Measurements from ENCODE around the gene LRP2.
"Not testable (repeated sequence)": the region's sequence is repeated elsewhere in the genome, so short reads cannot be mapped to it uniquely, and the experiment has no call there.

Gene LRP2

DNA sequence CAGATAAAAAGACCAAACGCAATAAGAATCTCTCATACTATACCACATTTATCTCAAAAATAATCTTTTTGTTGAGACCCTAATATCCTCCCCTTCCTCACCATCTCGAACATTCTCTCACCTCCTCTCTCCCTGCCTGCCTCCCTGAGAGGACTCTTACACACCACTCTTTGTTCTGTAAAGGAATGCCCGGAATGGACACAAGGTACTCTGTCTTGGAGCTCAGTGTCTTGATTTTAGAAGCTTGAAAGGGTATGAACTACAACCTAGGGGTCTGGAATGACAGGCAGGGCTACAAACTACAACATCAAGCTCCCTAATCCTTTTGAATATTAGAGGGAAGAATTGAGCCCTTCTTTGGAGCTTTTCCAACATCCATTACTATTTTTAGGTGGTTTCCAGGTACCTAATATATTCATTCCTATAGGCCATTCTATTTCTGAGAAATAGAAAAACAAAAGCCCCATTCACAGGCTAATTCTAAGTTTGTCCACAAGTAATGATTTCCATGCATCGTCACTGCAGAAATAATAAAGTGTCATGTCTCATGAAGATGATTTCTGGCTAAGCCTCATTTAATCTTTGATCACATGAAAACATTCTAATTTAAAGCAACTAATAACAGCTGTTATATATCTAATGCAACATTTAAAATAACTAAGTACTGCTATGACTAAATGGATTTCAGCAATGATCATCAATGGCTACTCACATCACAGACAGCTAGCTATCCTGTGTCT, 60.6 kb downstream of the LRP2 start:
- no peak for DNase-seq (ENCODE audit: low spot score)

DNA sequence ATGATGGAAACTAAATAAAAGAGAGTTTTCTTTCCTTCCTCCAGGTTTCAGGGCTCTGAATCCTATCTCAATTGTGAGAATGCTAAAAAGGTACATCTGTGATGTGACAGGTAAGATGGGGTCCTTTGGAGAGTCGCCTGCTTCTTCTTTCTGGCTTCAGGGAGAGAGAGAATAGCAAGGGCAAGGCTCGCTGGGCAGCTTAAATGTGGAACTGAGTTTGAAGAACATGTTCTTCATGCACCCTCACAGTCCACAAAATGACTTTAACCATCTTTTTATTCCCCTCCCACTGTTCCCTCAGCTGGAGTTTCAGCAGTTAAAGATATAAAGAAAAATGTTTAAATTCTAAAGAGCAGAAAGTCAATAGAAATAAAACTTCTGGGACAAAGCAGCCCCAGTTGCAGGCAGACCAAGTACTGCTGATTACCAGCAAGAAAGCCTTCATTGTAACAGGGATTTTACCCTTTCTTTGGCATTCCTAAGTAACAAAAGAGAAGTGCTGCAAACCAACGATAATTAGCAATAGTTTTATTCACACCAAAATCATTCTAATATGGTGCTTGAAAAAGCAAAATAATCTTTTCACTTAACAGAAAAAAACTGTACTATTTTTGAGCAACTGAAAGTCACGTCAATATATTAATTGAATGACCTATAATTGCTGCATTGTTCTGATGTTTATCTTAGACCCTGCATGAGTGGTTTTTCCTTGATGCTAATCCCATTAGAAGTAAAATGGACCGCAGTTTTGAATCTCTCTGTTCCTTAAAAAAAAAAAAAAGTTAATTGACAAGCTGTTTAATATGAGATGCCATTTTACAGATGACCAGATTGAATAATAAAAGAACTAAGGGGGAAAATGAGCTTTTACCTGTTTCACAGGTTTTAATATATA, 61.5 kb downstream of the LRP2 start:
- DNase-seq (ENCODE audit: low spot score) = no peak

GRCh38 chr2:169298007-169298406, 64.3 kb downstream of the LRP2 start:
- DNase-seq (ENCODE audit: low spot score) = no peak

DNA sequence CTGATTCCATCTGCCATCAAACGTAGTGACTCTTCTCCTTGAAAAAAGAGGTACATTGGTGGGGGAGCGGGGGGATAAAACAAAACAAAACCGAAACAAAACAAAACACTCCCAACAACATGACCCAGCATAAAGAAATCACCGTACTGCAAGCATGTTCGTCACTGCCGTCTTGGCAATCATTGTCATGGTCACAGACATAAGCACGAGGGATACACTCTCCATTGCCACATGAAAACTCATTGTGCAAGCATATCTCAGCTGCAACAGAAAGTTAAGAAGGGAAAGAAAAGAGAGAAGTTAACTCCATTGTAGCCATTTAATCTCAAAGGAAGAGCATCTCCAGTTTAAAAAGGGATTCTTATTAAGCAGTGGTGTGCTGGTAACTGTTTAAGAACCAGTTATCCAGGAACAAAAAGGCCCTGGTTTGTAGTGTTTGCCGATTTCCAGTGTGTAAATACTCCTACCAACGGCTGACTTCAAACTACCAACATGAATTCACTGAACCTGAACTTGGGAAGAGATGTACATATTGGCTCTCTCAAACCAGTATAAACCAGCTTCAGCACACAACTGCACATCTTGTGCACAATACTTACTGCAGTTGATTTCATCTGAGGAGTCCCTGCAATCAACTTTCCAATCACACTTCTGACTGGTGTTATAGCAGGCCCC, 68.2 kb downstream of the LRP2 start:
- no peak for DNase-seq (ENCODE audit: low spot score)

GRCh38 chr2:169291517-169291916, 70.8 kb downstream of the LRP2 start:
- no peak for DNase-seq (ENCODE audit: low spot score)

GRCh38 chr2:169290433-169290832, 71.9 kb downstream of the LRP2 start:
- no peak for DNase-seq (ENCODE audit: low spot score)

DNA sequence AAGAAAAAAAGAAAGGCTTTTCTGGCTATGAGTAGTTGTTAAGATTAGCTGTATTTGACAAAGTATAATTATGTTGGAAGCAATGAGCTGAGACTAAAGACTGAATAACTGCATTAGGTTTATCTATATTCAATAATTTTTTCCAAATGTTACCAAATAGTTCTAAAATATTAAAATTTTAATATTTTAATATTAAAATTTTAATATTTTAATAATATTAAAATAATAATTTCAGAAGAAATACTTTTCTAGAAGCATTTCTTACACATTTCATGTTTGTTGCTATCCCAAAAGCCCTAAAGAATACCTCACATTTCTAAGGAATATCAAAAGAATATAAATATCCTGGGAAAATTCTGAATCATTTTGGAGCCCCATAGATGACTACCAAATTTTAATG, 74.7 kb downstream of the LRP2 start:
- no peak for DNase-seq (ENCODE audit: low spot score)

GRCh38 chr2:169286624-169287231, 75.6 kb downstream of the LRP2 start:
- DNase-seq (ENCODE audit: low spot score) = no peak

DNA sequence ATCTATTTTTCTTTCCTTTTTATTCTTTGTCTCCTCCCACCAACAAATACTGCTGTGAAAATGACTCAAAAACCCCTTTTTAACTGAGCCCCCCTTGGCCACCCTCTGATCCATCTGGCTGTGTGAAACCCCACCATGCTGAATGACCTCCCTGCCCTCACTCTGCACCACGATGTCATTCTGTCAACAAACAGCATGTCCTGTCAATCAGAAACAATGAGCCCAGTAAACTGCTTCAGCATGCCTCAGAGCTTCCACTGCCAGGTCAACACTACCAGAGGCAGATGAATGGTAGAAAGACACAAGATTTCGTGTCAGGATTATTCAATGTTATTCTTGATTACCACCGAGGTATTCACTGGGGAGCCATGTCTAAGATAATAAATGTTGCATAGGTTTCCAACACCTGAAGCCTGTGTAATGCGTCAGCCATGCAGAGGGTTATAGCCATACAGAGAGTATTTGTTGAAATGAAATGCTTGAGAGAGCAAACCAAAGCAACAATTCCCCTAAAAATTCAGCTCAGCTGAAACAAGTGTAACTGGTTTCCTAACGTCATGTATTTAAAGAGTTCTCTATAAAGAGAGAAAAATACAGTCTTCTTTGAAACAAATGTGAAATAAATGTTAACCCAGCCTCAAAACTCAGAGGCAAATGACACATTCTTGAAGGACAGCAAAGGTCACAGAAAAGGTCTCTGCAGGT, 76.7 kb downstream of the LRP2 start:
- DNase-seq (ENCODE audit: low spot score) = no peak

DNA sequence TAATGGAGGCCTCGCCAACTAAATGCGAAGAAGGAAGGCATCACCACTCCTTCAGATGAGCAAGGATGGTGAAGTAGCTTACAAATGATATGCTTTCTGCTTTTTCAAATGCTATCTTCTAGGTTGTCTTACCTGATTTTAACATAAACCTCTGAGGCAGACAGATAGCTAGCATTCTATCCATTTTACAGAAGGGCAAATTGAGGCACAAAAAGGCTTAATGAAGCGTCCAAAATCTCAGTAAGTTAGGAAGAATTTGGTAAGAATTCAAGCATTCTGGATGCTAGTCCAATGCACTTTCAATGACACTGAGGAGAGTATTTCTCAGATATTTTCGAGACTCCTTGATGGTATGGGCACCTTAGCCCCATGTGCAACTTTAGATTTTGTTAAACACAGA, 81.8 kb downstream of the LRP2 start:
- no peak for DNase-seq (ENCODE audit: low spot score)

GRCh38 chr2:169275696-169276444, 86.5 kb downstream of the LRP2 start:
- no peak for DNase-seq (ENCODE audit: low spot score)

- no peak for DNase-seq (ENCODE audit: low spot score)
Measured at GRCh38 chr2:169272010-169272409, 90.3 kb downstream of the LRP2 start.

- DNase-seq (ENCODE audit: low spot score) = not testable (repeated sequence)
Measured at GRCh38 chr2:169270574-169270973, 91.8 kb downstream of the LRP2 start.

DNA sequence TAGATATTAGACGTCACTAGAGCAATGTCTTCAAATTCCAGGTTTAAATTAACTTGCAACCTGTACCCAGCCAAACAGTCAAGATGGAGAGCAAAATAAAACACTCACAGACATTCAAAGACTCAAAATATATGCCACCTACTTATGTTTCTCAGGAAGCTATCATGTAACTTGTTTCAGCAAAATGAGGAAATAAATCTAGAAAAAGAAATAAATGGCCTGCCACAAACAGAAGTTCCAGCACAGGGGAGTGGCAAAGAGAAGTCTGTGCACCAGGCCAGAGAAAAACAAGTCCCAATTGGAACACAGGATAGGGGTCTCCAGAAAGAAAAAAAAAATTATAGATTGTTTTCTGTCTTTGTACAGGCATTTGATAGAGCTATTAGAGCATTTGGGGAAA, 96.7 kb downstream of the LRP2 start:
- DNase-seq (ENCODE audit: low spot score) = no peak

- DNase-seq (ENCODE audit: low spot score) = no peak
Measured at GRCh38 chr2:169260846-169261642, 101.3 kb downstream of the LRP2 start.

DNA sequence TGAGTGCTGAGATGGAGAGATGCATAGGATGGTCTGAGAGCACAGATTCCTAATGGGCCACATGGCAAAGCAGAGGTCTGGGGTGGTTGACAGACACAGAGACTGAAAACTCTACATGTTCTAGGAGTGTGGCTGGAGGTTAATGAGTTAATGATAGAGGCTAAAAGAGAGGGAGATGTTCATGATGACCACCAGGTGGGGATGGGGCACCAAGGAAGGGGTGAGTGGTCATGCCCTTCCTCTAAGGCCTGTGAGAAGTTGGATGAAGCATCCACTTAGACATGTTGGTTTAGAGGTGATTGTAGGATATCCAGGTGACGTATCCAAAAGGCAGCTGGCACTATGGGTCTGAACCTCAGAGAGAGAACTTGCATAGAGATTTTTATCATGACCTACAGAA, 102.1 kb downstream of the LRP2 start:
- DNase-seq (ENCODE audit: low spot score) = no peak

DNA sequence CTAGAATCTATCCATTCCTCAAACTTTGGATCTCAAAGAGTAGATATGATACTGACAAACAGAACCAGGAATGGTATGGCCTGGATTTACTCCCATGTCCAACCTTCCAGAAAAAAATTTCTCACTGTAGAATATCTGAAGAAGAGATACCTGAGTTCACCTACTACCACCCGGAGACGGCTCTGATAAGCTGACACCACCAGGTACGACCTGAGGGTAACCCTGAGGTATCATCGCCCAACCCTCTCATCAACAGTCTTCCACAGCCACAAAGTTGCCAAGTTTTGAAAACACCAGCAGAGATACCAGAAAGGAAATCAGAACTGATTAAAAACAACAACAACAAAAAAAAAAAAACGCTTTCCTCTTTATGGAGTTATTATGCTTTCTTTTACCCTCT, 102.9 kb downstream of the LRP2 start:
- no peak for DNase-seq (ENCODE audit: low spot score)

DNA sequence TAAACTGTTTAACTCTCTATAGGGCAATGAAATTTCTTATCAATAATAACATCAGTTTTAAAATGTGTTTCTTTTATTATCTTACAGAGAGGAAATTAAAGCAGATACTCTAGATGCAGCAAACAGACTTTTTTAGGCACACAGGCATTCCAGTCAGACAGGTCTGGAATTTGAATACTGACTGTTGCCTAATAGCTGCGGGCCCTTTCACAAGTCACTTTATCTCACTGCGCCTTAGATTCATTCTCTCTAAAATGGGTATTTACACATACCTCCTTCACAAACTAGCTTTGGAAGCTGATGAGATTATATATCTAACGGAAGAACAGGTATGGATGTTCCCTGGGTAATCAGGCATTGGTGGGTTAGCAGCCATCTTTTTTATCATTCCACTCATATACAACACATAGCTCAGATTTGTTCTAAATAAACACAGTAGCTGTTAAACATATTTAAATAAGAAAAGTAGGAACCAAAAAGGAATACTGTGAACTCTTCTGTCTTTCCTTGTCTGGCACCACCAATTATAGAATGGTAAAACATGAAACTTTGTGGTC, 104.2 kb downstream of the LRP2 start:
- no peak for DNase-seq (ENCODE audit: low spot score)

GRCh38 chr2:169254774-169255173, 107.6 kb downstream of the LRP2 start:
- DNase-seq (ENCODE audit: low spot score) = no peak

- no peak for DNase-seq (ENCODE audit: low spot score)
Measured at GRCh38 chr2:169247211-169247610, 115.1 kb downstream of the LRP2 start.

All from hematopoietic multipotent progenitor cell treated with erythropoietin and hydrocortisone succinate and interleukin-3 and kit ligand, for 17 days (in vitro differentiated cells).